Cardiac fibroblast (primary cell): Measurements from ENCODE around the gene VAV2.

Experiments
- DNase-seq, 2 donors: peaks; one replicate each; pipeline versions ENCODE4 v3.0.0 to v3.0.0-alpha.2; 2010; ENCODE audit warnings: low read depth in 2 of 2
- H3K4me3 ChIP-seq, 2 donors: replicated peaks in 1 of 2; 1 replicate in 1 of 2; 2 replicates in 1 of 2; pipeline ENCODE4 v1.5.1; 2011; ENCODE audit warnings: low read depth in 2 of 2, low read length in 2 of 2, mild to moderate bottlenecking in 2 of 2, moderate library complexity in 1 of 2
- CTCF ChIP-seq: IDR thresholded peaks from one replicate; pipeline ENCODE4 v1.5.1; 2011; ENCODE audit warnings: low read depth, mild to moderate bottlenecking, low read length, inconsistent platforms

VAV2 gene

DNA sequence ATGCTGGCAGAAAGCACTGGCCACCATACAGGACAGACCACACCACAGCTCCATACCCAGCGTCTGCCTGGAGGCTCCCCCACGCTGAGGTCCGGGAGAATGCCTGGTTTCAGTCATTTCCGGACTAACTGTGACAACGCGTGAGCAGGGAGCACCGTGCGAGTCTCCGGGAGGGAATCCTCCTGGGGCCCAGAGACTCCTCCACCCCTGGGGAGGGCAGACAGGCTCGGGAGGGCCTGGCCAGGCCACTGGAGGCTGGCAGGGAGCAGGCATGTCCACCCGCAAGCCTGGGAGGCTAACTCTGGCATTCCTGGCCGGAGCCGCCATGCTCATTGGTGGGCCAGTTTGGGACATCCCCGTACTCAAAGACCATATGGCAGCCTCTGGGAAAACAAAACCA is 39.7 kb upstream of the VAV2 start:
- no peak for TF ChIP-seq CTCF
- no peak overlapping the region for H3K4me3 ChIP-seq
- DNase-seq, result no peak

GRCh38 chr9:134030821-134031470 is 38.8 kb upstream of the VAV2 start:
- no peak for DNase-seq
- TF ChIP-seq CTCF, result no peak

DNA sequence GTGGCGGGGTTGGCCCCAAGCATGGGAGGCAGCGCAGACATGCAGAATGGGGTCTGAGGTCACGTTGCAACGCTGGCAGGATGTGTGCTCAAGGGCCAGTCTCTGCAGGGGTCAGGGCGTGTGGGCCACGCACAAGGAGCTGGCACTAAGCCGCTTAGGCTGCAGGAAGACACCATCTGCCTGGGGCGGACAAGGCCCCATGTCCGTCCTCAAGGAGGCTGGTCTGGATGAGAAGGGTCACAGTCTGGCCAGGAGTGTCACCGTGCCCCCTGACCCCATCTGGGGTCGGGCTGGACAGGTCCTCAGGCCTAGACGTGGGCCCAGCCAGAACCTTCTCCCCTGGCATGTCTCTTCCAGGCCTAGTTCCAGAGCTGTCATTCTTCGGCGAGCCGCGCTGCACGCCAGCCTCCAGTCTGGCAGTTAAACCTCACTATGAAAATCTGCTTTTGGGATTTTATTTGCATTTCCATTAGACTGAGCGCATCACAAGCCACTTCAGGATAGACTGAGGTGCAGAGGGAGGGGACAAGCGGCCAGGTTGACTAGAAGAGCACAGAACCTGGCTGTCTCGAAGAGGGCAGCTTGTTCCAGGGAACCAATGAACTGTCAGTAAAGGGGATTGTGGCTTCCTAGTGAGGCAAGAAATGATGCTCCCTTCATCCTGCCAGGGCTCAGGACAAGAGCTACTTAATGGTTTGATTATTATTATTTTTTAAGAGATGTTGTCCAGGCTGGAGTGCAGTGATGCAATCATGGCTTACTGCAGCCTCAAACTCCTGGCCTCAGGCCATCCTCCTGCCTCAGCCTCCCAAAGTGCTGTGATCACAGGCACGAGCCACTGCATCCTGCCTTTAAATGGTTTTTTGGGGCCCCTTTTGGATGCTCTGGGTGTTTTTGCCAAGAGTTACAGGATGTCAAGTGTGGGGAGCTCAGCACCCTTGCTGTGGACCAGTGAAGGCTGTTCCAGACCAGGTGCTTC is 37.4 kb upstream of the VAV2 start:
- DNase-seq, result no peak
- no peak overlapping the region for H3K4me3 ChIP-seq
- TF ChIP-seq CTCF, result no peak

More at GRCh38 chr9:134030821-134031470, 38.8 kb upstream of the VAV2 start:
- no peak overlapping the region for H3K4me3 ChIP-seq

DNA sequence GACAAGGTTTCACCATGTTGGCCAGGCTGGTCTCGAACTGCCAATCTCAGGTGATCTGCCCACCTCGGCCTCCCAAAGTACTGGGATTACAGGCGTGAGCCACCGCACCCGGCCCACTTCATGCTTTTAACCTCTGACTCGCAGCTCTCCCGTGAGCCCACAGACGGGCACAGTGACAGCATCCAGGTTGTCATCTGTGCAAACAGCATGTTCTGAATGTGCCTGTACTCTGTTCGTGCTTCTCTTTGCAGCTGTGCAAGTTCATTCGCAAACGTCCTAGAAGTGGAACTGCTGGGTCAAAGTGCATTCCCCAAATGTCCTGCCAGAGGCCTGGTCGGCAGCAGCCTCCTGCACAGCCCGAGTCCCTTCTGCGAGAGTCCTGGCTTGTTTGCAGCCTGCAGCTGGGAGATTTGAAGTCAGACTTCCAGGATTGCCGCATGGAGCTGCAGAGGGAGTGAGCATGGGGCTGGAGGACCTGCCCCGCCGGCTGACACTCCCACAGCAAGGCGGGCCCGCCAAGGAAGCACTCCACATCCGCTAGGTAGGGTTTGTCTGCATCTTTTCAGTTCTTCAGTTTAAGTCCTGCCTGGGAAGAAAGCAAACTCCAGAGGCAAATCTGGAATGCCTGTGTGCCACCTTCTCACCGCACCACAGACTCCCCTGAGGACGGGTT is 36.6 kb upstream of the VAV2 start:
- no peak overlapping the region for H3K4me3 ChIP-seq
- DNase-seq, result no peak
- TF ChIP-seq CTCF, result no peak

DNA sequence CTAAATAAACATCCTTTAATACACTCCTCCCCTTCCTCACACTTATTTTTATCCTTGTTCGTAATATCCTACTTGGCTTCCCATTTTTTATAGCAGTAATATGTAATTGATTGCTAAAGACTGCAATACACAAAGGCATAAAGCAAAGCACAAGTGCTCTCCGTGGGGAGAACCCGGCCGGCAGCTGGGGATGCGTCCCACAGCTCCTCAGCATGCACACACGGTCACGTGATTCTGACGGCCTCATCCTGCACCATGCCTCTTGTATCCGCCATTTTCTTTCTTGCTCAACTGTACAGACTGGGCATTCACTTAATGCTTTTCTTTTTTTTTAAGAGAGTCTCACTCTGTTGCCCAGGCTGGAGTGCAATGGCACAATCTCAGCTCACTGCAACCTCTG is 36.0 kb upstream of the VAV2 start:
- no peak for TF ChIP-seq CTCF
- H3K4me3 ChIP-seq, result no peak overlapping the region
- DNase-seq, result no peak

GRCh38 chr9:134027561-134027960 is 35.4 kb upstream of the VAV2 start:
- no peak overlapping the region for H3K4me3 ChIP-seq
- no peak for TF ChIP-seq CTCF
- DNase-seq, result no peak
